Subcutaneous adipose tissue (tissue), 4 donors: ENCODE data around the gene DDI2. TPM values are rescaled to one million over a fixed set of nuclear protein-coding genes. Genes with fewer than 3 reads are reported as not detected.

Experiments used
- CTCF ChIP-seq: fragments of 450-650 bp; IDR thresholded peaks from one replicate; pipeline ENCODE4 v1.5.1; 2016; ENCODE audit warnings: low read depth, mild to moderate bottlenecking, control low read depth, antibody characterized with exemption, moderate library complexity
- total RNA-seq, 4 donors: library from RNA; depleted of rRNA; stranded (reverse); fragments of >200 nt; gene quantifications; one replicate each; pipeline ENCODE4 v1.1.0, GENCODE V29; 2016

Gene DDI2
- total RNA-seq, 4 donors from 2014 or later, result 88.1 to 124 (median 115) TPM

DNA sequence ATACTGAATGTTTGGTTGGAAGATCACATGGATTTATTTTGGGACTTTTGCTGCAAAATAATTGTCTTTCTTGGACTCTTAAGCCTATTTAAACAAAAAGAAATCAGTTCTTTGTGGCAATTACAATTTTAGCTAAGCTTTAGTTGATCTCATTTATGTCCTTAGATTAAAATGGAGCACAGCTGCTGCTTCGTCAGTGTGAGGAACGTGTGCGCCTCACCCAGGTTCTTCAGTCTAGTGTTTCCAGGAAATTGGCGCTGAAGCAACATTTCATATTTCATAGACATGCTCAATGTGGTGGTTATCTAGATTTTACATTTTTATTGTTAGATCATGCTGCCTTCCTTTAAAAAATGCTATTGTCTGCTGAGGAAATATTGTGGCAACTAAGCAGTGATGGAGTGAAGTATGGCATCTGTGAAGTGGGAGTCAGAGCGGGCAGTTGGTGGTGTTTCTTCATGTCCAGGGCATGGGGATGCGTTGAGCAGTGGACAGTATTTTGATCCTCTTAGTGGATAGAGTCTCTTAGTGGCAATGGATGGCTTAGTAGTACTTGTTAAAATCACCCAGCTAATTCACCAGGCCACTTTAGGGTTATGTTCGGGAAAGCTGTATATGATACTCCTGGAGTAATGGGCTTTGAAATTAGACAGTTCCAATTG lies 5.6 kb downstream of the DDI2 start:
- TF ChIP-seq CTCF, result no peak

- TF ChIP-seq CTCF, result no peak
Measured at GRCh38 chr1:15623435-15623834, 6.2 kb downstream of the DDI2 start.

GRCh38 chr1:15624133-15624714 lies 7.0 kb downstream of the DDI2 start:
- TF ChIP-seq CTCF, result no peak

DNA sequence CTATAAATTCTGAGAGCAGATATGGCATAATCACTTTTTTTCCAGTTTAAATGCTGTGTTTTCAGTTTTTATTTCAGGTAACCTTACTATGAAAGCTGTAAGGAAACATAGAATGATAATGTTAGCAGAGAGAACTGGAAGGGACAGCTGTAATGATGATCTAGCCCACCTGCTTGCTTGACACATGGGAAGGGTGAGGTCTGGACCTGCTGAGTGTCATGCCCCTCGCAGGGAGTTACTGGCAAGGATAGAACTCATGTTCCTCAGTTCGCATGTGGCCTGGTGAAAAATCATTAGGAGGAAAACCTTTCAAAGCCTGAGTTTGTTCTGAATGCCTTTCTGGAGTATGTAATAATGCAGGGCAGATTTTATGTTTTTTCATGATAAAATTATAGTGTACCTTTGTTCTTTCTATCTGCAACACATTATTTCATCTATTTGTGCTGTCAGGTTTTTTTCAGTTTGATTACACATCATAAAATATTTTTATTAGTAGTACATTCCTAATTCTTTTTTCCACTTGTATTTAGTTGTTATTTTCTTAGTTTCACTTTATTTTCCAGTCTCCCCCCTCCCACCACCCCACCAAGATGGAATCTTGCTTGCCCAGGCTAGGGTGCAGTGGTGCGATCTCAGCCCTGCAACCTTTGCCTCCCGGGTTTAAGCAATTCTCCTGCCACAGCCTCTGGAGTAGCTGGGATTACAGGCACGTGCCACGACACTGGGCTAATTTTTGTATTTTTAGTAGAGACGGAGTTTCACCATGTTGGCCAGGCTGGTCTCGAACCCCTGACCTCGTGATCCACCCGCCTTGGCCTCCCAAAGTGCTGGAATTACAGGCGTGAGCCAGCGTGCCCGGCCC lies 8.0 kb downstream of the DDI2 start:
- no peak for TF ChIP-seq CTCF

DNA sequence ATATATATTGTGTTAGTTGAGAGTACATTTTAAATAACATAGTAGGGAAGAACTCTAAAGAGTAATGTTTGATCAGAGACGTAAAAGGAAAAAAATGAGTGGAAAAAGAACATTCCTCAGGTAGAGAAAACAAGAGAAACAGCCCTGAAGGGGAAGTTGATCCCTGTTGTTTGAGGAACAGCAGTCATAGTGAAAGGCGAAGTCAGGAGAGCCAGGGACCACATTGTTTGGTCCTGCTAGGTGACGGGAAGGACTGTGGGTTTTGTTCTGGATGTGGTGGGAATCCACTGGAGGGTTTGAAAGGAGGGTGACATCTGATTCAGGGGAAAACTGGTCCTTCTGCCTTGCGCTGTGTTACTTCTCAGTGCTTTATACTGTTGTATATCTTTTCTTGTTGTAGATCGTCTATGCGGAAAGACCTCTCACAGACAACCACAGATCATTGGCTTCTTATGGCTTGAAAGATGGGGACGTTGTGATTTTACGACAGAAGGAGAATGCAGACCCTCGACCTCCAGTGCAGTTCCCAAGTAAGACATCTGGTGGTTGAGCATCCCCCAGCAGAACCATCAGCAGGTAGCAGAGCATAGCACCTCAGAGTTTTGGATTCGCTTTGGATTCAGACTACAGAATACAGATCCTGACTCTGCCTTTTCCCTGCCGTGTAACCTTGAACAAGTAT lies 9.2 kb downstream of the DDI2 start:
- no peak for TF ChIP-seq CTCF

GRCh38 chr1:15627343-15627988 lies 10.2 kb downstream of the DDI2 start:
- no peak for TF ChIP-seq CTCF
